Measurements from ENCODE around the gene AGO1.
"Not testable (repeated sequence)": the region's sequence is repeated elsewhere in the genome, so short reads cannot be mapped to it uniquely, and the experiment has no call there.

The AGO1 gene

GRCh38 chr1:35923791-35924221 lies 40.8 kb downstream of the AGO1 start:
- DNase-seq (ENCODE audit: low spot score), result no peak

GRCh38 chr1:35924838-35925237 lies 41.8 kb downstream of the AGO1 start:
- DNase-seq (ENCODE audit: low spot score), result no peak

- DNase-seq (ENCODE audit: low spot score), result no peak
Measured at GRCh38 chr1:35925741-35926140, 42.7 kb downstream of the AGO1 start.

GRCh38 chr1:35927472-35927871 lies 44.5 kb downstream of the AGO1 start:
- no peak for DNase-seq (ENCODE audit: low spot score)

- peak; percentile 76 for DNase-seq (ENCODE audit: low spot score)
Measured at GRCh38 chr1:35929730-35930592, 47.0 kb downstream of the AGO1 start.

GRCh38 chr1:35930593-35931445 lies 47.8 kb downstream of the AGO1 start, which contains the start of gene AGO3:
TSS of gene AGO3 (plus strand) at chr1:35931105. CDS start at chr1:35931427, 322 bp downstream.
- peak; percentile 95 for DNase-seq (ENCODE audit: low spot score)

- peak; percentile 36 for DNase-seq (ENCODE audit: low spot score)
Measured at GRCh38 chr1:35931446-35932157, 48.6 kb downstream of the AGO1 start.

GRCh38 chr1:35932158-35932636 lies 49.2 kb downstream of the AGO1 start:
- DNase-seq (ENCODE audit: low spot score), result no peak

- DNase-seq (ENCODE audit: low spot score), result no peak
Measured at GRCh38 chr1:35932941-35933340, 49.9 kb downstream of the AGO1 start.

- no peak for DNase-seq (ENCODE audit: low spot score)
Measured at GRCh38 chr1:35935442-35936388, 52.7 kb downstream of the AGO1 start.

GRCh38 chr1:35936838-35937237 lies 53.8 kb downstream of the AGO1 start:
- peak; percentile 25 for DNase-seq (ENCODE audit: low spot score)

GRCh38 chr1:35939484-35939883 lies 56.5 kb downstream of the AGO1 start:
- DNase-seq (ENCODE audit: low spot score), result no peak

GRCh38 chr1:35945327-35945726 lies 62.3 kb downstream of the AGO1 start:
- no peak for DNase-seq (ENCODE audit: low spot score)

- DNase-seq (ENCODE audit: low spot score), result no peak
Measured at GRCh38 chr1:35947547-35947946, 64.5 kb downstream of the AGO1 start.

GRCh38 chr1:35958558-35958957 lies 75.5 kb downstream of the AGO1 start:
- DNase-seq (ENCODE audit: low spot score), result no peak

- no peak for DNase-seq (ENCODE audit: low spot score)
Measured at GRCh38 chr1:35959304-35959703, 76.3 kb downstream of the AGO1 start.

- DNase-seq (ENCODE audit: low spot score), result no peak
Measured at GRCh38 chr1:35962952-35963351, 79.9 kb downstream of the AGO1 start.

- not testable (repeated sequence) for DNase-seq (ENCODE audit: low spot score)
Measured at GRCh38 chr1:35964277-35964676, 81.3 kb downstream of the AGO1 start.

- no peak for DNase-seq (ENCODE audit: low spot score)
Measured at GRCh38 chr1:35968396-35968795, 85.4 kb downstream of the AGO1 start.

- no peak for DNase-seq (ENCODE audit: low spot score)
Measured at GRCh38 chr1:35971601-35972000, 88.6 kb downstream of the AGO1 start.

- not testable (repeated sequence) for DNase-seq (ENCODE audit: low spot score)
Measured at GRCh38 chr1:35972631-35973030, 89.6 kb downstream of the AGO1 start.

Data from GM03348 (cell line).